Hindlimb muscle (tissue), 1 donor: ENCODE results near the gene TAF11L13. TPM values are rescaled to one million over a fixed set of nuclear protein-coding genes. Genes with fewer than 3 reads are reported as not detected.
"Not testable (repeated sequence)": the region's sequence is repeated elsewhere in the genome, so short reads cannot be mapped to it uniquely, and the experiment has no call there.

ENCODE experiments used
- DNase-seq: peaks from one replicate; pipeline ENCODE4 v3.0.0-alpha.2; 2013
- polyA plus RNA-seq: library from polyadenylated mRNA; unstranded; fragments of 120-200 nt; gene quantifications from one replicate; pipeline ENCODE4 v1.2.1, GENCODE V29; 2013; ENCODE audit not compliant: insufficient read length

The TAF11L13 gene
- not detected for polyA plus RNA-seq

GRCh38 chr5:17631788-17632187 lies at the start of gene TAF11L13:
TSS of gene TAF11L13 (plus strand) at chr5:17632088.
- DNase-seq, result not testable (repeated sequence)

GRCh38 chr5:17585658-17586057 lies 46.2 kb upstream of the TAF11L13 start, which contains the start of gene TAF11L7:
TSS of gene TAF11L7 (minus strand) at chr5:17585758.
- not testable (repeated sequence) for DNase-seq

DNA sequence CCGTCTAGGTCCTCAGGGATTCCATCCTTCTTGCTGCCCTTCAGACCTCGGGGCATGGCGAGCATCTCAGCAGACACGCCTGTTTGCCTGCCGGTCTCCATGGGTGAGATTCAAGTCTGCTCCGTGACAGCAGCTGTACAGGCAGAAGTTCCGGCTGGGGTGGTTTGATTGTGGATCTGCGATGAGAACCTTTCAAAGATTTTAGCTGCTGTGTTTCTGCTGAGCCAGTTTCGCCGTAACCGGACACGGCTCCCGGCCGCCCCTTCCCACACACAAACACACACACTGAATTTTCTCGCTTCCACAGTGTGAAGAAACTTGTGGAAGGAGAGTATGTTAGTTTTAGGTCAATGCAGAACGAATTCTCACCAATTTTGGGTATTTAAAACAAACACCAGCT lies 41.0 kb upstream of the TAF11L13 start, which contains the start of gene TAF11L8:
Gene TAF11L8 (minus strand): TSS at position 101 of the 400 bp plus-strand sequence.
- DNase-seq, result not testable (repeated sequence)

GRCh38 chr5:17594255-17594654 lies 37.6 kb upstream of the TAF11L13 start, which contains the start of gene TAF11L9:
TSS of gene TAF11L9 (minus strand) at chr5:17594394.
- DNase-seq, result not testable (repeated sequence)

DNA sequence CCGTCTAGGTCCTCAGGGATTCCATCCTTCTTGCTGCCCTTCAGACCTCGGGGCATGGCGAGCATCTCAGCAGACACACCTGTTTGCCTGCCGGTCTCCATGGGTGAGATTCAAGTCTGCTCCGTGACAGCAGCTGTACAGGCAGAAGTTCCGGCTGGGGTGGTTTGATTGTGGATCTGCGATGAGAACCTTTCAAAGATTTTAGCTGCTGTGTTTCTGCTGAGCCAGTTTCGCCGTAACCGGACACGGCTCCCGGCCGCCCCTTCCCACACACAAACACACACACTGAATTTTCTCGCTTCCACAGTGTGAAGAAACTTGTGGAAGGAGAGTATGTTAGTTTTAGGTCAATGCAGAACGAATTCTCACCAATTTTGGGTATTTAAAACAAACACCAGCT lies 34.2 kb upstream of the TAF11L13 start, which contains the start of gene TAF11L10:
Gene TAF11L10 (minus strand): TSS at position 101 of the 400 bp plus-strand sequence.
- not testable (repeated sequence) for DNase-seq

DNA sequence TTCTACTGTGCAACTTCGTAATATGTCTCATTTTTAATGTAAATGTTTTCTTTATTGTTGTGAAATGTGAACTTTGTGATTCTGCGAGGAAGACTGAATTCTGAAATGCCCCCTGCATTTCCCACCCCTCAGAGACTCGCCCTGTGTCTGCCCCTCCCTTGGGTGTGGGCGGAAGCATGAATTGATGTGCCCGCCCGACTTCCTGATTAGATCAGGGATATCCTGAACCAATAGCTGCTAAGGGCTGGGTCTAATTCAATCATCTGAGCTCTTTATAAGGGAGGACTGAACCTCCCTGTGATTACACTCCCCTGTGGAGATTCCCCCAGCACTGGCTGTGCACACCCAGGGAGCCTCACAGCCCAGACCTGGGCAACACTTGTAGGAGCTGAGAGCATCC lies 28.0 kb upstream of the TAF11L13 start, which contains the start of gene TAF11L11:
Gene TAF11L11 (plus strand): TSS at position 304 of the 400 bp plus-strand sequence.
- DNase-seq, result not testable (repeated sequence)

DNA sequence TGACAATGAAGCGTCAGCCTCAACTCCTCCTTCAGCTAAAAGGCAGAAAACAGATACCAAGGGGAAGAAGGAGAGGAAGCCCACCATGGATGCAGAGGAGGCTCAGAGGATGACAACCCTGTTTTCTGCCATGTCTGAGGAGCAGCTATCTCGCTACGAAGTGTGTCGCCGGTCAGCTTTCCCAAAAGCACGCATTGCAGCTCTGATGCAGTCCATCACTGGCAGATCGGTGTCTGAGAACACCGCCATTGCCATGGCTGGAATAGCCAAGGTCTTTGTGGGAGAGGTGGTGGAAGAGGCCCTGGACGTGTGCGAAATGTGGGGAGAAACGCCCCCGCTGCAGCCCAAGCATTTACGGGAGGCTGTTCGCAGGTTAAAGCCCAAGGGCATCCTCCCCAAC lies 26.9 kb upstream of the TAF11L13 start:
- DNase-seq, result no peak

GRCh38 chr5:17607461-17607860 lies 24.4 kb upstream of the TAF11L13 start:
- not testable (repeated sequence) for DNase-seq

- not testable (repeated sequence) for DNase-seq
These were observed 21.8 kb upstream of the TAF11L13 start, which contains the start of gene TAF11L12 for GRCh38 chr5:17610092-17610491. TSS of gene TAF11L12 (plus strand) at chr5:17610392.

DNA sequence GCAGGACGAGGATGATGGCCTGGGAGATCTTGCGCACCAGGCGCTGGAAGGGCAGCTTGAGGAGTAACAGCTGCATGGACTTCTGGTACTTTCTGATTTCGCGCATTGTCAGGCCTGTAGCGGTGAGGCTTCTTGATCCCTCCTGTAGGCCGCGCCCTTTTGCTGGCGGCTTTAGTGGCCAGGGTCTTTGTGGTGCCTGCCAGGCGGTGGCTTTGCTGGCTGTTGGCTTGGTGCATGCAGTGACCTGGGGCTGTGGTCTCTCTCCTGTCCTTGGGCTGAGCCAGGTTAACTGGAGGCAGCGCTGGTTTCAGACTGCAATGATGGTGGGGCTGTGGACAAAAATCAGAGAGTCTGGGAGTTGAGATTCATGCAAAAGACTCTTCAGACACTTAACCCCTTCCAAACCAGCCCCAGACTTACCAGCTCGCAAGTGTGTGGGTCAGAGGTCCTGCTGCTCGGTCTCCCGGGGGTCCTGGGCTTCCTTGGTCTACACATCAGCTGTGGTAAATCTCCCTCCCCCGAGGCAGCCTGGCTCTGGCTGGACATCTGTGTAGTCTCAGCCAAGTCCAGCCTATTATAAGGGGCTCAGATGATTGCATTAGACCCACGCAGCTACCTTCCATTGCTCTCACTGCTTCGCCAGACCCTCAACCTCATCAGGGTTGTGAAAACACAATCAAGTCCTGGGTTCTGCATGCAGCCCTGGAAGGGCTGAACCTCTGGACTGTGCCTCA lies 16.8 kb upstream of the TAF11L13 start:
- DNase-seq, result no peak

DNA sequence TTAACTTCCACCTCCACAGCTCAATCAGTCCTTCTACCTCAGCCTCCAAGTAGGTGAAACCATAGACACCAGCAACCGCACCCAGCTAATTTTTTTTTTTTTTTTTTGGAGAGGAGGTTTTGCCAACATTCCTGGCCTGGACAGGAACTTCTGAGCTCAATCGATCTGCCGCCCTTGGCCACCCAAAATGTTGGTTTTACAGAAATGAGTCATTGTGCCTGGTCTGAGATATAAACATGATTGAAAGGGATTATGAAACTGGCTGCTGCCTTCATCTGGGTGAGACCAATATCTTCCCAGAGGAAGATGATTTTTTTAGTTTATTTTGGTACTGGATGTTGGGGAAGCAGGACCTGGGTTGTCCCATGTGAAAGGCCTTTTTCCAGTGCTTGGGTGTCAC lies 12.5 kb upstream of the TAF11L13 start:
- DNase-seq, result no peak

- DNase-seq, result no peak
These were observed 11.3 kb upstream of the TAF11L13 start for GRCh38 chr5:17620627-17621026.

- DNase-seq, result no peak
These were observed 6.2 kb upstream of the TAF11L13 start for GRCh38 chr5:17625686-17626085.

DNA sequence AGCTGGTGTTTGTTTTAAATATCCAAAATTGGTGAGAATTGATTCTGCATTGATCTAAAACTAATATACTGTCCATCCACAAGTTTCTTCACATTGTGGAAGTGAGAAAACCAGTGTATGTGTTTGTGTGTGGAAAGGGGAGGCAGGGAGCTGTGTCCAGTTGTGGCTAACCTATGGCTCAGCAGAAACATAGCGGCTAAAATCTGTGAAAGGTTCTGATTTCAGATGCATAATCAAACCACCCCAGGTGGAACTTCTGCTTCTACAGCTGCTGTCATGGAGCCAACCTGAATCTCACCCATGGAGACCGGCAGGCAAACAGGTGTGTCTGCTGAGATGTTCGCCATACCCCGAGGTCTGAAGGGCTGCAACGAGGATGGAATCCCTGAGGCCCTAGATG lies 2.3 kb downstream of the TAF11L13 start, which contains the start of gene TAF11L14:
Gene TAF11L14 (plus strand): TSS at position 301 of the 400 bp plus-strand sequence.
- DNase-seq, result no peak

- DNase-seq, result not testable (repeated sequence)
These were observed 17.3 kb downstream of the TAF11L13 start for GRCh38 chr5:17649232-17649631.

- not testable (repeated sequence) for DNase-seq
These were observed 23.4 kb downstream of the TAF11L13 start for GRCh38 chr5:17655201-17655759.

GRCh38 chr5:17655921-17656320 lies 24.0 kb downstream of the TAF11L13 start:
- DNase-seq, result peak; percentile 17

- peak; percentile 11 for DNase-seq
These were observed 31.3 kb downstream of the TAF11L13 start for GRCh38 chr5:17663182-17663581.

GRCh38 chr5:17665836-17666235 lies 33.9 kb downstream of the TAF11L13 start:
- DNase-seq, result no peak

- no peak for DNase-seq
These were observed 34.9 kb downstream of the TAF11L13 start for GRCh38 chr5:17666726-17667235.

DNA sequence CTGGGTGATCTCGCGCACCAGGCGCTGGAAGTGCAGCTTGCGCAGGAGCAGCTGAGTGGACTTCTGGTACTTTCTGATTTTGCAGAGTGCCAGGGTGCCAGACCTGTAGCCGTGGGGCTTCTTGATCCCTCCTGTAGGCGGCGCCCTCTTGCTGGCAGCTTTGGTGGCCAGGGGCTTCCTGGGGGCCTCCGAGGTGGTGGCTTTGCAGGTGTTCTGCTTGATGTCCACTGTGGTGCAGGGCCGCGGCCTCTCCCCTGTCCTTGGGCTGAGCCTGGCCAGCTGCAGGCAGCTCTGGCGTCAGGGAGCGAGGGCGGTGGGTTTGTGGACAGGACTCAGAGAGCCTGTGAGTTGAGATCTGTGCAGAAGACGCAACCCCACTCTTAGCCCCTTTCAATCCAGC lies 38.5 kb downstream of the TAF11L13 start:
- DNase-seq, result no peak

DNA sequence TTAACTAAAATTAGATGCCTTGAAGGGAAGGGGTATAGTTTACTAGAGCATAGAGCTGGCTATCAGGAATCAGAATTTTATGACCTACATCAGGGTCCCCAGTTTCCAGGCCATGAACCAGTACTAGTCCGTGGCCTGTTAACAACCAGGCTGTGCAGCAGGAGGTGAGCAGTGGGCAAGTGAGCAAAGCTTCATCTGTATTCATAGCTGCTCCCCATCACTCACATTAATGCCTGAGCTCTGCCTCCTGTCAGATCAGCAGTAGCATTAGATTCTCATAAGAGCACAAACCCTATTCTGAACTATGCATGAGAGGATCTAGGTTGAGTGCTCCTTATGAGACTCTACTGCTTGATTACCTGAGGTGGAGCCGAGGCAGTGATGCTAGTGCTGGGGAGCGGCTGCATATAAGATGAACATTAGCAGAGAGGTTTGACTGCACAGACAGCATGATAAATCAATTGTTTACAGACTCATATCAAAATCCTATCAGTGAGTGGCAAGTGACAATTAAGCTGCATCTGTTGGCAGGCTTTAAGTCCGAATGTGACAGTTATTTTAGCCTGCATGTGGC lies 47.0 kb downstream of the TAF11L13 start:
- DNase-seq, result no peak
